ENCODE measurements around the gene CSNK1A1L.

Gene CSNK1A1L

DNA sequence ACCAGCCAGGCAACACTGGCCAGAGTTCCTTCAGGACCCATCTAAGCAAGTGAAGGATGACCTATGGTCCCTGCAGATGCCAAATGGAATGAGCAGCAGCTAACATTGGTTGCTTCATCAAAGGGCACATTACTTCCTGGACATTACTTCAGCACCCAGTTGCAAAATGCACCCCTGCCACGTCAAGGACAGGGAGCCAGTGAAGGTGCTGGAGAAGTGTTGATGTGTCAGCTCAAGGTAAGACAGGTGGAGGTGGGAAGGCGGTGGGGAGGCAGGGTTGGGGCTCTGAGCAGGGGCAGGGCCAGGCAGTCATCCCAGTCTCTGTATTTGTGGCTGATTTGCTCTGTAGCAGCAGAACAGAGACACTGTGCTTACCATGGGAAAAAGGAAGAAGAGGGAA lies 14.6 kb downstream of the CSNK1A1L start:
- Histone ChIP-seq H3K9me3 (ENCODE audit: insufficient read depth, low read length) (no peaks in the 10 kb centered on the region), H3K79me2 (ENCODE audit: low read length) (no peaks in the 10 kb centered on the region), H3K4me2 (ENCODE audit: low read length) (no peak overlapping the region), H3K27ac (ENCODE audit: low read length) (no peak overlapping the region), H3K4me3 (ENCODE audit: low read length) (no peak overlapping the region), H3K9ac (ENCODE audit: low read length) (no peak overlapping the region), H3K4me1 (ENCODE audit: low read length) (no peaks in the 10 kb centered on the region), H3K36me3 (replicated peaks; ENCODE audit: low read depth, low read length) (no peaks in the 10 kb centered on the region), H4K20me1 (ENCODE audit: insufficient read depth, low read length) (no peaks in the 10 kb centered on the region), H3K27me3 (ENCODE audit: low read depth, low read length) (no peaks in the 10 kb centered on the region), H2AFZ (ENCODE audit: low read depth, low read length) (no peak overlapping the region)
- TF ChIP-seq, protein P1, sequence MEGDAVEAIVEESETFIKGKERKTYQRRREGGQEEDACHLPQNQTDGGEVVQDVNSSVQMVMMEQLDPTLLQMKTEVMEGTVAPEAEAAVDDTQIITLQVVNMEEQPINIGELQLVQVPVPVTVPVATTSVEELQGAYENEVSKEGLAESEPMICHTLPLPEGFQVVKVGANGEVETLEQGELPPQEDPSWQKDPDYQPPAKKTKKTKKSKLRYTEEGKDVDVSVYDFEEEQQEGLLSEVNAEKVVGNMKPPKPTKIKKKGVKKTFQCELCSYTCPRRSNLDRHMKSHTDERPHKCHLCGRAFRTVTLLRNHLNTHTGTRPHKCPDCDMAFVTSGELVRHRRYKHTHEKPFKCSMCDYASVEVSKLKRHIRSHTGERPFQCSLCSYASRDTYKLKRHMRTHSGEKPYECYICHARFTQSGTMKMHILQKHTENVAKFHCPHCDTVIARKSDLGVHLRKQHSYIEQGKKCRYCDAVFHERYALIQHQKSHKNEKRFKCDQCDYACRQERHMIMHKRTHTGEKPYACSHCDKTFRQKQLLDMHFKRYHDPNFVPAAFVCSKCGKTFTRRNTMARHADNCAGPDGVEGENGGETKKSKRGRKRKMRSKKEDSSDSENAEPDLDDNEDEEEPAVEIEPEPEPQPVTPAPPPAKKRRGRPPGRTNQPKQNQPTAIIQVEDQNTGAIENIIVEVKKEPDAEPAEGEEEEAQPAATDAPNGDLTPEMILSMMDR (IDR thresholded peaks at IDR 0.05; ENCODE audit: low read depth, low read length) = no peak
- no peak for TF ChIP-seq EZH2phosphoT487 (IDR thresholded peaks at IDR 0.05; ENCODE audit: low read depth)

DNA sequence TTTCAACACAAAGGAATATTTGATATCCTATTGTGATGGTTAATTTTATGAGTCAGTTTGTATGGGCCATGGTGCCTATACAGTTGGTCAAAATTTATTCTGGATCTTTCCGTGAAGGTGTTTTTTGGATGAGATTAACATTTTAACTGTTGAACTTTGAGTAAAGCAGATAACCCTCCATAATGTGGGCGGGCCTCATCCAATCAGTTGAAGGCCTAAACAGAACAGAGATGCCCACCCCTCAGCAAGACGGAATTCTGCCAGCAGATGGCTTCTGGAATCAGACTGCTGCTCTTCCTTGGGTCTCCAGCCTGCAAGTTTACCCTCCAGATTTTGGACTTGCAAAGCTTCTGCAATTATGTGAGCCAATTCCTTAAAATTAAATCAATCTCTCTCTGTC lies 16.0 kb downstream of the CSNK1A1L start:
- H3K36me3 ChIP-seq (replicated peaks; ENCODE audit: low read depth, low read length) = no peaks in the 10 kb centered on the region
- H3K27ac ChIP-seq (ENCODE audit: low read length) = no peak overlapping the region
- no peaks in the 10 kb centered on the region for H4K20me1 ChIP-seq (ENCODE audit: insufficient read depth, low read length)
- no peak for TF ChIP-seq EZH2phosphoT487 (IDR thresholded peaks at IDR 0.05; ENCODE audit: low read depth)
- TF ChIP-seq, protein P1 (IDR thresholded peaks at IDR 0.05; ENCODE audit: low read depth, low read length) = no peak
- H3K9me3 ChIP-seq (ENCODE audit: insufficient read depth, low read length) = no peaks in the 10 kb centered on the region
- no peak overlapping the region for H2AFZ ChIP-seq (ENCODE audit: low read depth, low read length)
- no peak overlapping the region for H3K4me2 ChIP-seq (ENCODE audit: low read length)
- no peak overlapping the region for H3K4me3 ChIP-seq (ENCODE audit: low read length)
- no peaks in the 10 kb centered on the region for H3K4me1 ChIP-seq (ENCODE audit: low read length)
- H3K79me2 ChIP-seq (ENCODE audit: low read length) = no peaks in the 10 kb centered on the region
- no peaks in the 10 kb centered on the region for H3K27me3 ChIP-seq (ENCODE audit: low read depth, low read length)
- no peak overlapping the region for H3K9ac ChIP-seq (ENCODE audit: low read length)

DNA sequence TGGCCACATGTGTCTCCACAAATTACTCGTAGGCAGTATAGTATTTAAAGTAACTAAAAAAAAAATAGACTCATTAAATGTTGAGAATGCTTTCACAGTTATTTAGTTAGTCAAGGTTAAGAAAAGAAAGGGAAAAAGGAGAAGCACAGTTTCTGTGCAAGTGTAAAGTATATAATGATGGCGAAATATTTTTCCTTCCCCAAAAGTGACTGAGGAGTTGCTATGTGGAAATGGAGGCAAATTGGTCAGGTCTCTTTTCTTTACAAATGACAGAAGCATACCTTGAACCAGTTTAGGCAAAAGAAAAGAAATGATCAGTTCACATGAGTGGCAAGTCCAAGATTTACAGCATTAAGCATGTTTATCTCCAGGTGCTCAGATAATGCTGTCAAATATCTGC lies 18.0 kb downstream of the CSNK1A1L start:
- H3K4me1 ChIP-seq (ENCODE audit: low read length) = no peaks in the 10 kb centered on the region
- TF ChIP-seq EZH2phosphoT487 (IDR thresholded peaks at IDR 0.05; ENCODE audit: low read depth) = no peak
- TF ChIP-seq, protein P1 (IDR thresholded peaks at IDR 0.05; ENCODE audit: low read depth, low read length) = no peak
- no peak overlapping the region for H3K4me3 ChIP-seq (ENCODE audit: low read length)
- no peak overlapping the region for H3K4me2 ChIP-seq (ENCODE audit: low read length)
- H3K36me3 ChIP-seq (replicated peaks; ENCODE audit: low read depth, low read length) = no peaks in the 10 kb centered on the region
- 0 out of 2 replicates have a peak, but pooled peaks cover 2% of the 10 kb centered on the region for H3K27me3 ChIP-seq (ENCODE audit: low read depth, low read length)
- H2AFZ ChIP-seq (ENCODE audit: low read depth, low read length) = no peak overlapping the region
- H3K27ac ChIP-seq (ENCODE audit: low read length) = no peak overlapping the region
- no peak overlapping the region for H3K9ac ChIP-seq (ENCODE audit: low read length)
- H3K9me3 ChIP-seq (ENCODE audit: insufficient read depth, low read length) = no peaks in the 10 kb centered on the region
- H3K79me2 ChIP-seq (ENCODE audit: low read length) = no peaks in the 10 kb centered on the region
- H4K20me1 ChIP-seq (ENCODE audit: insufficient read depth, low read length) = no peaks in the 10 kb centered on the region

DNA sequence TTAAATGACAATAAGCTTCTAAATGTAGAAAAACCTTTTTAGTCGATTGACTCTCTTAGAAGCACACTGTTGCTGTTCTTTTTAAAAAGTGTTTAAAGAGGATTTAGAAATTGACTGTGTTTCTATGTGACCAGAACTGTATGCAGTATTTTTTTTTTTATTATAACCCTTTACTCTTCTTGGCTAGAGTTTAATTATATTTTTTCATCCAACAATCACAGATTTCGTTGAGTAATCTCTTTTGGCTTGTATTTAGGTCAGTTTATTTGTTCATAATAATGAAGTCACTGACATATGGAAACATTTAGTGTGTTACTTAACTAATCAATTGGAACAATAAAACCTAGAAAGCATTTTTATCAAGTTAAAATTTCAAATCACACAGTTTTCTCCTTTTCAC lies 19.9 kb downstream of the CSNK1A1L start:
- H2AFZ ChIP-seq (ENCODE audit: low read depth, low read length) = no peak overlapping the region
- no peaks in the 10 kb centered on the region for H4K20me1 ChIP-seq (ENCODE audit: insufficient read depth, low read length)
- H3K27me3 ChIP-seq (ENCODE audit: low read depth, low read length) = 0 out of 2 replicates have a peak, but pooled peaks cover 2% of the 10 kb centered on the region
- H3K27ac ChIP-seq (ENCODE audit: low read length) = no peak overlapping the region
- H3K79me2 ChIP-seq (ENCODE audit: low read length) = no peaks in the 10 kb centered on the region
- H3K9me3 ChIP-seq (ENCODE audit: insufficient read depth, low read length) = no peaks in the 10 kb centered on the region
- H3K4me2 ChIP-seq (ENCODE audit: low read length) = no peak overlapping the region
- no peaks in the 10 kb centered on the region for H3K4me1 ChIP-seq (ENCODE audit: low read length)
- TF ChIP-seq EZH2phosphoT487 (IDR thresholded peaks at IDR 0.05; ENCODE audit: low read depth) = no peak
- TF ChIP-seq, protein P1 (IDR thresholded peaks at IDR 0.05; ENCODE audit: low read depth, low read length) = no peak
- no peak overlapping the region for H3K9ac ChIP-seq (ENCODE audit: low read length)
- H3K36me3 ChIP-seq (replicated peaks; ENCODE audit: low read depth, low read length) = no peaks in the 10 kb centered on the region
- H3K4me3 ChIP-seq (ENCODE audit: low read length) = no peak overlapping the region

Measured in OCI-LY3 (cell line).